Measurements from ENCODE around the gene FMNL3.

Gene FMNL3

DNA sequence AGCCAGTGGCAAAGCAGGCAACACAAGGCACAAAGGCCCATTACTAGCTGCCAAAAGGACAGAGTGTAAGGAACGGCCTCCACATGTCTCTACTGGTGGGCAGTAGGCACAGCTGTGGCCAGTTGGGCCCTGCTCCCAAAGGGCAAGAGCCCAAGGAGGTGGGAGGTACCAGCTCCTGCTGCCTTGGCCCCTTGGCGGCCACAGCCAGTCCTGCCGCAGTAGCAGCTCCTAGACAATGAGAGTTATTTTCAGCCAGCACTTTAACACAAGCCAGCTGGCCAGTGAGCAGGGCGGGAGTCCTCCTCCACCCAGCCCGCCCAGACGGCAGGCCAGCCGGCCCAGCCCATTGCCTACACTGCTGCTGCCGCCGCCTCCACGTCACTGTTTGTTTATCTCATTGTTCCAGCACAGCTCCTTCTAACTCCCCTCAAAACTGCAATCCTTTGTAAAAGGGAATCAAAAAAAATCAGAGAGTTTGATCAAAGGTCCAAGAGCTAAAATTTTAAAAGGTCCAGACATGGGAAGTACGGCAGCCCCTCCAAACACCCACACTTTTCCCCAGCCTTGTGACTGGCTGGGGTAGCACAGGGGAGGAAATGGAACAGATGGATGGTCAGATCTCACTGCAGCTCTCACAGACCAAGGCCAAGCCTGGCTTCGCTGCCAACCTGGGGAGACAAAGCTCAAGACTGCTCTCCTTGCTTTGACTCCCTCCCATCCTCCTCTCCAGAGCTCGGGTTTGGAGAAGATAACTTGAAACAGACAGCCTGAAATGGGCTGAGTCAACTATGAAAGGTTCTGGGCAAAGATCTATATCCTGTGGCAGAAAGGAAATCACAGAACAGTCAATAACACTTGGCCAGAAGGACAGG is 33.5 kb downstream of the FMNL3 start:
- DNase-seq: no peak

DNA sequence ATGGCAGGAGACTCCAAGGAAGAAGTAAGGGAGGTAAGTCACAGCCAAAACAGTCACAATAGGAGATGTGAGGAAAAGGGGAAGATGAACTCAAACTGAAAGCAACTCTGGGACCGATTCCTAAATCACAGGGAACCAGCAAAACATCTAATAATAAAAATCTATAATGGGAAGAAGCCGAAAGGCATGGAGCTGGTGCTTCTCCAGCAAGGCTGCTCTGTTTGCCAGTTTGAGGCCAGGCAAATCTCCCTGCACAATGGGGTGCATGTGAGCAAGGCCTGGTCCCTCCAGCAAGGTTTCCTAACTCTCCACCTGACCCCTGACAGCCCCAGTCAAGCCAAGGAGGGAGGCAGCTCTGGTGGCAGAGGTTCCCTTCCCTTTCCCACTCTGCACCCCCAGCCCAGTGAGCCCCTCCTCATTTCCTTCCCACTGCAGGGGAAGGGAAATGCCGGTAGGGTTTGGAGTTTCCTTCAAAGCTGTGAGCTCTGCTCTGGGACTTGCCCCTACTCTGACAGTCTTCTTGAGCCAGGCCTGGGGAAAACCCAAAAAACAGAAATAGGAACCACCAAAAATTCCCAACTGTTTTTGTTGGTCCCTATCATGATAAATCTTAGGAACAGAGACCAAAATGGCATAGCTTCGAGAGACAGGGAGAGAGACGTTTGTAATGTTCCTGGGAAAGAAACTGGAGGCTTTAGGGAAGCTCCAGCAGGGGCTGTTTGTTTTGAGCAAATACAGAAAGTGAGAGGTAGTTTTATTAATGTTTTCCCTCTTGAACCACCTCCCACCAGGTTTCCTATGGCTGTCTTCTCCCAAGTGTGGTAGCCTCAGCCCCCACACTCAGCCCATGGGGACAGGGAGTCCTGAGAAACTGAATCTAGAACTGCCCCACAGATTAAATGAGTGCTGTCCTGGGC is 34.6 kb downstream of the FMNL3 start:
- DNase-seq: no peak

DNA sequence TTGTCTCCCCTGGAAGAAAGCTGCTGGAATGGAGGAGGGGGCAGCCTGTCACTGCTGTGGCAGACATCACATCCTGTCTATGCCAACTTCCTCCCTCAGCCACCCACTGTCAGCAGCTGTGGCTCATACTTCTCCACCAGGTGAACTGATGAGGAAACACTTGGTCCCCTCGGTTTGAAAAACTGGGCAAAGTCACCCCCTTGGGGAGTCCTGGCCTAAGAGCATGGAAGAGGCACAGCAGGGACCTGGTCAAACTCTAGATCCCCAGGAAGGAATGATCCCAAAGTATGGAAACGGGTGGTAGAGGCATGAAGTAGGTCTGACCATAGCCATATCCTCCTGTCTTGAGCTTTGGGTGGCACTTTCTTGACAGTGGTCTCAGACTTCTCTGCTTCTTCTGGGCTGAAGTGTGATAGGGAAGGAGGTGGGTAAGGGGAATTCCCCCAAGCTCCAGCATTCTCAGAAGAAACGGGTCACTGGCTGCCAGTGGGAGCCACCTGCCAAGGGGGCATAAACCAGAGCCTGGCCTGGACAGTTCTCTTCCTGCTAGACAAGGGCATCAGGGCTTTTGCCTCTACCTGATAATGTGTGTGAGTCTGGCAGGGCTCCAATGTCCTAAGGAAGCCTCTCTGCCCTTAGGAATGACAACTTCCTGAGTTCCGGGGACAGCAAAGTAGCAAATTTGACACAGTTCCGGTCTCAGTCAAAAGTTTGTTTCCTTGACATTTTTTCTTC is 36.0 kb downstream of the FMNL3 start:
- DNase-seq: no peak

DNA sequence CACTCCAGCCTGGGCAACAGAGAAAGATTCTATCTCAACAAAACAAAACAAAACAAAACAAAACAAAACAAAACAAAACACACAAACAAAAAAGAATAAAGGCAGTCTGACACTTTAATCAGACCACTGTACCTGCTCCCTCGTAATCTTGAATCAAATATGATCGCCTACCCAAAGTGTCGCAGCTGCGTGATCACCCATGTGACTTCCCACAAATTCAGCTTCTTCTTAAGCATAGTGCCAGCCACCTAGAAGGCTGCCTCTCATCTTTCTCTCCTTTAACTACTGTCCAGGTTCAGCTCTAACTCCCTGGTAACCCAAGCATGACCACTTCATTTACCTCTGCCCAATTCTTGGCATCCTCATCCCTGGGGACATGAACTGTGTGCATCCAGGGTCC is 37.4 kb downstream of the FMNL3 start:
- no peak for DNase-seq

DNA sequence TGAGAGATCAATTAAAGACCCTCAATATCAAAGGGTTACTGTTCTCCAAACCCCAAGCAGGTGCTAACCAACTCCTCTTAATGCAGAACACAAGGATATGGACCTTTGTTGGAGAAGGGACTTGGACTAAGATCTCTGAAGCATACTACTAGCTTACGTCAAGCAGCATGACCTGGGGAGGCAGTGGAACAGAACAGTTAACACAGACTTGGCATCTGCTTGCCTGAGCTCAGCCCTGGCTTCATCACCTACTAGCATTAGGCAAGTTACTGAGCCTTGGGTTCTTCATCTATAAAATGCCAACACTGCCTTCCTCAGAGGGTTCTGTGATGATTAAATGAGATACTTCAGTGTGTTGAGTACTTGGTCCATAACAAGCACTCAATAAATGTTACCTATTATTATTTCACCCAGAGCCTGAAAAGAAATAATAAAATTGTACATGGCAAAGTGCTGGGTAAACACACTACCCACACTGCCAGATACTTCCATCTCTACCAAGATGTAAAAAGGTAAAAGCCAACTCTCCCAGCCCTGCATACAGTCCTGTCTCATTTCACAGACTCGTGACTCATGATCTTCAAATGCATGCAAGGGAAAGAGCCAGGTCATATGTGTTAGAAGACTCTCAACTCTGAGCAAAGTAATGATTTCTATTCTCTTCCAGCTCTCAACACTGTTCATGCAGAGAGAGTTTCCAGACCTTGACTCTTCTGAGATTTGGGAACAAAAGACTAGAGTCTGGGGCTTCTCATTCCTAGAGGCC is 39.7 kb downstream of the FMNL3 start:
- DNase-seq: no peak

DNA sequence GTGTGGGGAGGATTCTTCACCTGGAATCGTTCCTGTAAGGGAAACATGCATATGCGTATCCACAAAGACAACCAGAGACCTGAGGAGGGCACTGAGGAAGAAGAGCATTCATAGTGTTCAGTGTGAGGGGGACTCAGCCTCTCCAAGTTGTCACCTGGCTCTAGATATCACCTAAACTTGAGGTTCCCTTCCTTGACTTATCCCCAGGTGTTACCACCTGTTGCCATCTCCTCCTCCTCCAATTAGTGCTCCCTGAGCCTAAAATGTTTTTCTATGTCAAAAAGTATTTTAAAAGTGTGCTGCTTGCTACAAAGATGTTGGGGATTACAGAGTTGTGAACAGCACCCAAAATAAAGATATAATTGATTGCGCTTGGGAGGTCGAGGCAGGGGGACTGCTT is 41.0 kb downstream of the FMNL3 start:
- DNase-seq: no peak

DNA sequence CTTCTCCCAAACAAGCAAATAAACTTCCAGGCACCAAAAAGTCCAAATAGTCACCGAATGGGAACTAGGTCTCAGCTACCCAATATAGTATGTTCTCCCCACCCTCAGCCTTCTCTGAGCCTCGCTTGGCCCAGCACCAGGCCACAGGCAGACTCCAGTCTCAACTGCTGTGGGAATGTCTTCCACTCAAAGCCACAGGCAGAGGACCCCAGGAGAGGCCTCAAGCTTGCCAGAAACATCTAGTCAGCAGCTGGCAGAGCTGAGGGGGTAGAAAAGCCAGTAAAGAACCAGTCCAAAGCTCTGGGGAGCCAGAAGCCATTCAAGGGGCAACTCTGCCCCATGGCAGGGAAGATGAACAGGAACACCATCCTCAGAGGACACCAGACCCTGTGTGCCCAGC is 41.8 kb downstream of the FMNL3 start:
- no peak for DNase-seq

DNA sequence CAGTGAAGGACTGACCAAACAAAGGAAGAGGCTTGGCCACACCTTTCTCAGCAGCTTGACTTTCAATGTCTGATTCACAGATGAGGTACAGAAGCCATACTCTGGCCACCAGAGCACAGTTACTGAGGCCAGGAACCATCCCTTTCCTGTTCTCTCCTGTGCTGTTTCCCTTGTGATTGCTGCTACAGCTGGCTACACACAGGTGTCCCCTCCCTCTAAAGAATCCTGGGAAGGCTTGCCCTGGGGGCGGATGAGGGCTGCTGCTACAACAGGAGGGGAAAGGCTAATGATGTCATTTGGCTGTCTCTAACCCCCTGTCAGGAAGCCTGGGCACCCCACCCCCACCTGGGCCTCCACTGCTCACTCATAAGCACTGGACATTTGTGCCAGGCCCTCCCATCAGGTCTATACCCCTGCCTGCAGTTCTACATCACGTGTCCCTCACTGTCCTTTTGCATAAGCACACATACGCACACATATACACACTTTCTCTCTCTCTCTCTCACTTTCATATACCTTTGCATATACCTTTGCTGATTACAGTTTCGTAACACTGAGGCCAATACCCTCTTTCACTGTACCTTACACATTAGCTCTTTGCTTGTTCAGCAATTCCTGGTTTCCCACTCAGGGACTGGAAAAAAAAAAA is 42.5 kb downstream of the FMNL3 start:
- no peak for DNase-seq

DNA sequence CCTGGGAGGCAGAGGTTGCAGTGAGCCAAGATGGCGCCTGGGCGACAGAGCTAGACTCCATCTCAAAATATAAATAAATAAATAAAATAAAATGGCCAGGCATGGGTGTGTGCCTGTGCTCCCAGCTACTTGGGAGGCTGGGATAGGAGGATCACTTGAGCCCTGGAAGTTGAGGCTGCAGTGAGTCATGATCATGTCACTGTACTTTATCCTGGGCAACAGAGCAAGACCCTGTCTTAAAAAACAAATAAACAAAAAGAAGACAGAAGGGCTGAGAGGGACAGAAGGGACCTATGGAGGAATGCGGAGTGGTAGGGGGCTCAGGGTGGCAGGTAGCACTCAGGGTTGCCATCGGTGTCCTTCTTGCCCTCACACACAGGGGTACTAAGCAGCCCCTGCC is 43.0 kb downstream of the FMNL3 start:
- DNase-seq: no peak

DNA sequence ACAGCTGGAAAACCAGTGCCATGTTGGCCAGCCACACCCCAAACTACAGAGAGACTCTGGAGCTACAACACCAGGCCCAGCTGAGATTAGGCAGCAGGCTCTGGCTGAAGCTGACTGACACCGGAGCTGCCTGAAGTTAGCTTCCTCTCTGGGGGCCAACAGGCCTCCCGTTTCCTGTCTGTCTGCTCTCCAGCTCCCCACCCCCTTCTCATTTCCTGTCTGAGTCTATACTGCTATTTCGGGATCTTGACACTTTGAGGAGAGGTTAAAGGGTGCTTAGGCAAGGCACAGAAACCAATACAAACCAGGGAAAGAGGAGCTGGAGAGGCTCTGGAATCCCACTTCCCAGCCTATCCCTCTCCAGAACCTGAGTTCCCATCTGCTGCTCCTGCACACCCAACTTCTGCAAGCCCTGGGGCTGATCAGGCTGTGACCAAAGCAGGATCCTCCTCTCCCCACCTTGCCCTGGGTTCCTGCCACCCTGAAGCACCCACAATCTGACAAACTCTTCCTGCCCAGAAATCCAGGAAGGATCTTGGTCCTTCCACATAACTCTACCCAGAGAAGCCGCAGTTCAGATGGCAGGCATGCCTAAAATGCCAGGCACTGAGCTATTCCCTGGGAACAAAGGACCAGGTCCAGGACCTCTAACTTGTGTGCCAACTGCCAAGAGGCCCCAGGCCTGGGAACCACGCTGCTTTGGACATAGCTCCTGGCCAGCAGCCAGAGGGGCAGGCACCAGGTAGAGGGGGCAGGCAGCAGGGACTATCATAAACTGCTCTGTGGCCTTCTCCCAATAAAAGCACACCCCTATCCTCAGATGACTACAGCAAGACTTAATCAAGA is 44.0 kb downstream of the FMNL3 start:
- no peak for DNase-seq

DNA sequence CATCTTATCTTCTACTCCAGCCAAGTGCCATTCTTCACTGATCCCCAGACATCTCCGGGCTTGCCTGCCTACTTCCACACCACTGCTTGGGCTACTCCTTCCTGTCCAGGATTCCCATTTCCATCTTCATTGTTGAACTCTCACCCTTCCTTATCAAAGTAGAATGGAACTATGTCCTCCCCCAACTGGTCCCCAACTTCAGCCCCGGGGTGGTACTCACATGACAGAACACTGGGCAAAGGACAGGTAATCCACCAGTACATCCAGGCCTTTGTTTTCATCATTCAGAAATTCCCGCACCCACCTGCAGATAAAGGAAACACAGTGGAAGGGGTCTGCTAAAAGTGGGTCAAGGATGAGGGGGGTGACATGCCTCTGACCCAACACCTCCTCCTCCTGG is 45.5 kb downstream of the FMNL3 start:
- DNase-seq: no peak

DNA sequence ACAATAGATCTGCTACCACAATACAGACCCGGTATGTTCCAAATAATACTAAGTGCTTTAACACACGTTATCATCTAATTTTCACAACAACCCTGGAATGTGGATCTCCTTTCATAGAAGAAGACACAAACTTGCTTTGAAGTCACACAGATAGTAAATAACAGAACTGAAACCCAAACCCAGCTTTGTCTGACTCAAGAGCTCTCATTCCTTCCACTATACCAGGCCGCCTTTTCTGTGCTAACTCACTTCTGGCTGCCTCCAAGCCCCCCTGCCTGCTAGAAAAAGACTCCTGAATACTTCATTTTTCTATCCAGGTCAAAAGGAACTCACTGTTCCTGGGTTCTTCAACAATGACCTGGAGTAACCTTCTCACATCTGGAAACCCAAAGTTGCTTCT is 46.0 kb downstream of the FMNL3 start:
- no peak for DNase-seq

DNA sequence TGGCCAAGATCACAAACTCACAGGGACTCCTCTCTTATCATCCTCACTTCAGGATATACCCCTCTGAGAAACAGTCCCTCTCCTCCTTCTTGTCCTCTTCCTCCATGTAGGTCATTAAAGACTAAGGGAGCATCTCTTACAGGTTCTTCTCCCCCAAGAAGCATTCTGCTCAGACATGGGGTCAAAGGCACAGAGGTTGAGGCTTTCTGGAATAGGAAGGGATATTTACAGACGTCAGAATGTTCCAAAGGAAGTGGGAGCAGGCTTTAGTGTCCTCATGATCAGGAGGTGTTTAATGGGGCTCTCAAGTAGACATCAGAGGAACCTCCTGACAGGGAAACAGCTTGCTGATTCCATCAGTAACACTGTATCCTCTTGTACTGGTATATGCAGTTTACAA is 47.5 kb downstream of the FMNL3 start:
- DNase-seq: no peak

DNA sequence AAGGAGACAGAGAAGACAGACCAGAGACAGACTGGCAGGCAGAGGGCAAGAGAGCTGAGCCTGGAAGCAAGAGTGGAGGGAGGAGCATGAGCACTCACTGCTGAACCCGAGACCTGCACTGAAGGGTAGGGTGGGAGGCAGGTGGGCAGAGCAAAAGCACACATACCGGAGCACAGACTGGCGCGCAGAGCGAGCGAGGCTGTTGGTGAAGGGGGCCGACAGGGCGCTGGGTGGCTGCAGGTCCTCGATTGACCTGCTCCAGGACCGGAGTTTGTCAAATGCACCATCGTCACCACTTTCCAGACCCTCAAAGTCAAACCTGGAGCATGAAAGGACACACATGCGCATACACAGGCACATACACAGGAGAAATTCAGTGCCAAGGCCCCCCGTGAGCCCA is 48.9 kb downstream of the FMNL3 start:
- DNase-seq: no peak

DNA sequence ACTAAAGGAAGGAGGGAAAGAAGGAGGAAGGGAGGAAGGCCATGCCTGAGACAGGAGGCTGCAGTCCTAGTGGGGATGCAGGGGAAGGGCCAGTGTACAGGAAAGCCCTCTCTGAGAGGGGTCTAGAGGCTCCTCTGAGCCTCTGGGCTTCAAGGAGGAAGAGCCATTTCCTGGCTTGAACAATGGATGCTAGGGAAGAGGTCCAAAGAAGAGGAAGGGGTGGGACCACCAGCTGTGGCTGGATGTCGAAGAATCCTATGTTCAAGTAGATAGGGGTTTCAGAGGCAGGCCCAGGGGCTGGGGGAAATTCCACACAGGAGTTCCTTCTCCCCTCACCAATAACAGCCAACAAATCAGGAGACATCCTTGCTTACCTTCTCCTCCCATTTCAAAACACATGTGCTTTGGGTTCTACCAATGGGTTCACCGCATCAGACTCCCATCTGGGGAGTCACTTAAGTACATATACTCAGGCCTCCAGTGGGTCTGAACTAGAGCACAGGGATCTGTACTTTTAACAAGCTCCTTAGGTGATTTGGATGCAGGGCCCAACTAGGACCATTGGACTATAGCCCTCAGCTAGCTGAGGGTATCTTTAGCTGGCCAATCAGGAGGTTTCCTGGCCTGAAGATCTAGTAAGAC is 51.5 kb downstream of the FMNL3 start:
- DNase-seq: no peak

DNA sequence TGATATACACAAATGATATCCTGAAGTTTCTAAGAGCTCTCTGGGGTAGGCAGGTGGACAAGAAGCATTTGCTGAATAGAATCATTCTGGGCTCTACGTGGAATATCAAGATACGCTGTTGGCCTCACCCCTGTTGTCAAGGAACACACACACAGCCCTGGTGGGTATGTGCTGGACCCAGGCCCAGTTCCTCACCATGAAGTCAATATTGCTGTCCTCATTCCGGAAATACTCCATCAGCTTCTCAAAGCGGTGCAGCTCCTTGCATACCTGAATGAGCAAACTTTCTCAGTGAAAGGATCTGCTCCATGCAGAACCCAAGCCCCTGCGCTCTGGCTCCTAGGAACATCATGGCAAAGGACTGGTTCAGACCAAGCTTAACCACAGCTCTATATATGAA is 52.5 kb downstream of the FMNL3 start:
- no peak for DNase-seq

DNA sequence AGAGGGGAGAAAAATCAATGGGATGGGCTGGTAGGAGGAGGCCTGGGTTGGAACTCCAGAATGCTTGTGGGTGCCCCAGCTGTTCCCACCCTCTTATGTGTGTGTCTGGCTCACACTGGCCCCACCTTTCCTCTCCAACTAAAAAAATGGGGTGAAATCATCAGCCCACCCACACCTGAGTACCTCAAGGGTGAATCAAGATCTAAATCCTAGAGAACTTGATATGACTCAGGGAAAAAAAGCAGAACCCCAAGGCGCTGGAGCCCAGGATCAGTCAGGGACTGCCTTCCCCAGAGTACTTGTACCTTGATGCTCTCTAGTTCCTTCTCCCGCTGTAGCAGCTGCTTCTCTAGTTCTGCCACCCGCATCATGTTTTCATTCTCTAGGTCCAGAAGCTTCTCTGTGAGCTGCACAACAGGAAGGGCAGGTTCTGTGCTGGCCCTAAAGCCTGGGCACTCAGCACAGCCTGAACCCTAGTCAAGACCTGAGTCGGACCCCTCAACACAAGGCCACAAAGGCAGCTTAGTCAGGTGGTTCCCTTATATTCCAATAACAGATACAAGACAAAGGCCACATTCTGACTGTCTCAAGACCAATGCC is 54.2 kb downstream of the FMNL3 start:
- DNase-seq: no peak

DNA sequence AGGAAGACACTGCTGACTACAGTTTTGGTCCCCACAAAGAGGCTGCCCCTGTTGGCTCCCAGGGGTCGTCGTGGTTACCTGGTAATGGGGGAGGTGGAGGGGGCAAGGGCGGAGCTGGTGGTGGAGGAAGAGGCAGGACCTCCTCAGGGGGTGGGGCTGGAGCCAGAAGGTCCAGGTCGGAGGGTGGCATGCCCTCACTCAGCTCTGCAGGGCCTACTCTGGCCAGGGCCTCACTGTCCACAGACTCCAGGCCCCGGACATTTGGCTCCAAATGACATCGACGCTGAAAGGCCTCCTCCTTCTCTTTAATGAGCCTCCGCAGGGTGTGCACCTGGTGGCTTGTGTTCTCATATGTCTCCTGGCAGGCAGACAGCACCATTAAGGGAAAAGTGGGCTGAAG is 55.4 kb downstream of the FMNL3 start:
- DNase-seq: no peak

DNA sequence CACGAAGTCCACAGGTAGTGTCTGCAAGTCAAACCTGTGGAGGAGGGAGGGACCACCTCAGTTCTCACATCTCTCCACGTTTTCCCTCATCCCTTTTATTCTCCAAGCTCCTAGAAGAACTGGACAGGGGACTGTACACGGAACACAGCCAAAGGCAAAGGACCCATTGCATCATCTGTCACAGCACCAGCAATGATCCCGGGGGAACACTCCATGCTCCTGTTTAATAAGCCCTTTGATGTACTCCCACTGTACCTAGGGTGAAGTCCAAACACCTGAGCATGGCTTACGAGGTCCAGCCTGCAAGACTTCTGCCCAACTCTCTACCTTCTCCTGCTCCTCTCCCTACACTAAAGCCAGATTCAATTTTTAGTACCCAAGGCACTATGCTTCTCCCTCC is 57.3 kb downstream of the FMNL3 start:
- no peak for DNase-seq

DNA sequence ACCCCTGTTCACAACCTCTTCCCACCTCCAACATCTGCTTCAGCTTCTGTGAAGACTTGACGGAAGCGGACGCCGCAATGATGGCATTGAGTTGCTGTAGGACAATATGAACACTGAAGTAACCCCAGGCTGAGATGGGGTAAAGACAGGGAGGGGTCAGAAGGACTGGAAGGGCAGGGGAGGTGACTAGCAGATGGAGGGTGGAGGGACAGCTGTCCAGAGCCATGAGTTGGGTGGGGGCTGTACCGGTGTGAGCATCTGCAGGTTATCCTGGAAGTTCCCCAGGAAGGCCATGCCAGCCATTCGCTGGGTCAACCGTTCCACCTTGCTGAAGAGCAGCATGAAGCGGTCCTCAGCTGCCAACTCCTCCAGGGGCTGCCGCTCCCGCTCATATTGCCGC is 57.8 kb downstream of the FMNL3 start:
- DNase-seq: no peak

Data from NCI-H1436 treated with DMSO at 0.1 percent for 48 hours (cell line).